ENCODE results near the gene SLC45A1. TPM values are rescaled to one million over a fixed set of nuclear protein-coding genes. Genes with fewer than 3 reads are reported as not detected.

The SLC45A1 gene
- total and polyA plus RNA-seq, 9 of the 15 experiments (the other 6 are each of a cell fraction or from before 2014, with no cell fraction given), result not detected

GRCh38 chr1:8343464-8344001 lies 25.6 kb downstream of the SLC45A1 start:
- peaks cover 0 to 23% of the 10 kb centered on the region in 2 experiments; a peak in 3 of 5 replicates for H3K4me1 ChIP-seq (replicated peaks in 1 of 2; ENCODE audit: control insufficient read depth in 2 of 2, insufficient read depth in 2 of 2, low read length in 2 of 2)
- H4K20me1 ChIP-seq (replicated peaks; ENCODE audit: control insufficient read depth, insufficient read depth, low read length), result peaks cover 10% of the 10 kb centered on the region
- H3K79me2 ChIP-seq (ENCODE audit: control insufficient read depth, insufficient read depth, low read length), result no peaks in the 10 kb centered on the region
- no peak overlapping the region for H3K4me3 ChIP-seq
- no TSS peak for BruUV-seq (replicated peaks)
- H2AFZ ChIP-seq (ENCODE audit: low read depth, low read length), result no peak overlapping the region
- no peak for DNase-seq (ENCODE audit: extremely low read depth in 1 of 4, low spot score in 3 of 4)
- POLR2A ChIA-PET, result interaction anchor here (0.6 to 1.1 kb wide), 4 partner anchors 10 to 306 kb away, joined by 3 read pairs; no protein-coding TSS in a partner anchor
- no peak for FAIRE-seq
- peaks cover 52 to 84% of the 10 kb centered on the region in 2 experiments for H3K27me3 ChIP-seq (ENCODE audit: control insufficient read depth in 2 of 2, insufficient read depth in 2 of 2, low read length in 2 of 2)
- 4% methylated on average over 32 of the region's 32 CpGs for WGBS (ENCODE audit: insufficient coverage, low coverage, missing lambda C conversion rate)
- H3K36me3 ChIP-seq (ENCODE audit: control insufficient read depth, insufficient read depth, low read length), result no peaks in the 10 kb centered on the region
- in situ Hi-C loops (cut with MboI) (no loop called here), intact Hi-C loops (cut with micrococcal nuclease) (no loop called here)
- H3K9me1 ChIP-seq (ENCODE audit: control insufficient read depth, insufficient read depth, low read length), result no peaks in the 10 kb centered on the region
- TF ChIP-seq ATF3 (IDR thresholded peaks at IDR 0.05), result peak; percentile 28; the same call in 1 of the 2 replicates
- no peak for TF ChIP-seq ATF3 (CRISPR knock-in tag; conservative IDR thresholded peaks at IDR 0.05)
- no peak for TF ChIP-seq STAT5A (IDR thresholded peaks at IDR 0.05; ENCODE audit: borderline replicate concordance, low read length)
- no peak overlapping the region; the same call in 1 of the 2 replicates for H3K4me2 ChIP-seq (ENCODE audit: insufficient read depth, low read length)
- peak; percentile 24; the same call in 2 of the 3 replicates for ATAC-seq
- H3K27ac ChIP-seq (ENCODE audit: extremely low read depth, low read depth, low read length), result no peak overlapping the region
- CTCF ChIA-PET (ENCODE audit: low intra/inter-chr PET ratio), result no interaction called here
- H3K9ac ChIP-seq (ENCODE audit: insufficient read depth in 1 of 2, low read depth in 2 of 2, low read length in 2 of 2), result peak overlapping the region in 1 of 2 experiments; percentile 59; a peak in 2 of 4 replicates
- no peaks in the 10 kb centered on the region for H3K9me3 ChIP-seq (replicated peaks; ENCODE audit: control insufficient read depth, insufficient read depth, low read depth, low read length)

Measured in K562 (cell line).